GM12865 (cell line): ENCODE data around the gene ZNF326.
"Not testable (repeated sequence)": the region's sequence is repeated elsewhere in the genome, so short reads cannot be mapped to it uniquely, and the experiment has no call there.

Experiments
- DNase-seq: peaks from one replicate; pipeline ENCODE4 v3.0.0; 2010; ENCODE audit warnings: low read depth
- H3K4me3 ChIP-seq: 2 replicates; pipeline ENCODE4 v1.5.1; 2011; ENCODE audit warnings: mild to moderate bottlenecking, low read depth, low read length, control low read depth
- CTCF ChIP-seq: IDR thresholded peaks from 2 replicates; pipeline ENCODE4 v1.5.1; 2011; ENCODE audit warnings: low read length, control low read depth, low read depth, inconsistent platforms; ENCODE audit not compliant: insufficient read depth; ENCODE audit errors: missing control alignments

Gene ZNF326

GRCh38 chr1:89975540-89976125 is 19.3 kb upstream of the ZNF326 start:
- no peak for DNase-seq
- TF ChIP-seq CTCF = no peak

GRCh38 chr1:89978755-89979154 is 16.2 kb upstream of the ZNF326 start:
- no peak for TF ChIP-seq CTCF
- DNase-seq = no peak
- no peak overlapping the region for H3K4me3 ChIP-seq

More at GRCh38 chr1:89975540-89976125, 19.3 kb upstream of the ZNF326 start:
- H3K4me3 ChIP-seq = no peak overlapping the region

DNA sequence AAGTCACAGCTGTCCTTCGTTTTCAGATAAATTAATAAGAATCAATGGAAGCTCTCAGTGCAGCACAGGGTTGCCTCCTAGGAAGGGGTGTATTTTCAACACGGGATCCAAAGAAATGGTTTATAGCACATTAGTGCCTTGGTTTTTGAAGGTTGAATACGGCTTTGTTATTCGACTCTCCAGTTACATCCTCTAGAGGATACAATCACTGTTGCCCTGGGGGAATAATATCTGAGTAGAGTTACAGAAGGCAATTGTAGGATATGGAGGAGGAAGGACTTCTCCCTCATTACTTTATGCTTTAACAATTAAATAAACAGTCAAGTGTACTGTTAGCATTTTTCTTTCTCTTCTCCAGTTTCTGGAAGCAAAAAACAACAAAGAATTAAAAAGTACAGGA is 14.3 kb upstream of the ZNF326 start:
- no peak overlapping the region for H3K4me3 ChIP-seq
- no peak for DNase-seq
- TF ChIP-seq CTCF = no peak

- H3K4me3 ChIP-seq, DNase-seq: not testable (repeated sequence)
Measured at GRCh38 chr1:89982846-89983245, 12.1 kb upstream of the ZNF326 start.

DNA sequence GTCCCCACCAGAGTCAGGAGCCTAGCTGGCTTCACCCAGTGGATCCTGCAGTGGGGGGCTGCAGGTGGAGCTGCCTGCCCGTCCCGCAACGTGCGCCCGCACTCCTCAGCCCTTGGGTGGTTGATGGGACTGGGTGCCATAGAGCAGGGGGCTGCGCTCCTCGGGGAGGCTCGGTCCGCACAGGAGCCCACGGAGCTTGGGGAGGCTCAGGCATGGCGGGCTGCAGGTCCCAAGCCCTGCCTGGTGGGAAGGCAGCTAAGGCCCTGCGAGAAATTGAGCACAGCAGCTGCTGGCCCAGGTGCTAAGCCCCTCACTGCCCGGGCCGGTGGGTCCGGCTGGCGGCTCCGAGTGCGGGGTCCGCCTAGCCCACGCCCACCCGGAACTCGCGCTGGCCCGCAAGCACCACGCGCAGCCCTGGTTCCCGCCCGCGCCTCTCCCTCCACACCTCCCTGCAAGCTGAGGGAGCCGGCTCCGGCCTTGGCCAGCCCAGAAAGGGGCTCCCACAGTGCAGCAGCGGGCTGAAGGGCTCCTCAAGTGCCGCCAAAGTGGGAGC is 10.3 kb upstream of the ZNF326 start:
- DNase-seq, H3K4me3 ChIP-seq: not testable (repeated sequence)

GRCh38 chr1:89986020-89986419 is 8.9 kb upstream of the ZNF326 start:
- no peak for DNase-seq
- no peak for TF ChIP-seq CTCF

DNA sequence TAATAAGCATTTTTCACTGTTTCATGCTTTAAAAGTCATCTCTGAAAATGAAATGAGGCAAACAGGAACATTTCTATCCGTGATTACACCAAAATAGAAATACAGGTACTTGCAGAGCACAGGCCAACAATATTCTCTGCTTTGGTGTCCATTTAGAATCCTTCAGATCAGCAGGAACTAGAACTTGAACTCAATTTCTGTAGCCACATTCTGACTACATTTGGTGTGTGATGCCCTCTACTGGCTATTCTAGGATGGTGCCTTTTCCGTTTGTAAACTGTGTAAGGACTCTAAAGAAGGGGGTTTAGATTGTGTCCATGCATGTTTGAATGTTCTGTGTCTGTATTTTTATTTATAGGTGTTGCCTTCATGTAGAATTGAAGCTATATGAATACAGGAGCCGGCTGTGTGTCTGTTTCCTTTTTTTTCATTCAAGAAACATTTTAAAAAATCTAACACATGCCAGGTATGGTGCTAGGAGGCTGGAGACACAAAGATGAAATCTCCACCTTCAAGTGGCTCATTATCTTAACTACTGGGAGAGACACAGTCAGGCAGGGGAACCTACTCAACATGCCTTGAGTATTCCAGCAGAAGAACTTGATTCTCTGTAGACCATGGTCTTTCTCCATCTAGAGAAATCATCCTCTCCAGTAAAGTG is 7.6 kb upstream of the ZNF326 start:
- TF ChIP-seq CTCF = peak; percentile 81
- peak; percentile 82 for DNase-seq
- H3K4me3 ChIP-seq = no peak overlapping the region

More at GRCh38 chr1:89986020-89986419, 8.9 kb upstream of the ZNF326 start:
- no peak overlapping the region for H3K4me3 ChIP-seq

GRCh38 chr1:89989099-89989498 is 5.8 kb upstream of the ZNF326 start:
- no peak overlapping the region for H3K4me3 ChIP-seq
- no peak for TF ChIP-seq CTCF
- DNase-seq = no peak
